SK-N-SH (cell line): ENCODE data around the gene FOXK1. TPM values are rescaled to one million over a fixed set of nuclear protein-coding genes. Genes with fewer than 3 reads are reported as not detected.

ENCODE experiments used
- CTCF ChIA-PET: fragments of 300-600, 350-600 bp; formaldehyde crosslinking; extraction: SDS; loops from one replicate; lab custom pipeline; 2021; lab: Yijun Ruan, JAX
- POLR2A ChIA-PET: fragments of 350-600 bp; sonication (Branson Sonifier 250); formaldehyde crosslinking; extraction: SDS; loops from one replicate; lab custom pipeline; 2020; ENCODE audit warnings: antibody characterized with exemption, inconsistent platforms; lab: Yijun Ruan, JAX
- DNase-seq: peaks from one replicate; pipeline ENCODE4 v3.0.0; 2012
- H2AFZ ChIP-seq: fragments of 200-600 bp; sonication (generic); 2 replicates; pipeline ENCODE4 v1.8.1; 2016; ENCODE audit warnings: antibody characterized with exemption, mild to moderate bottlenecking, low read depth
- H3F3A ChIP-seq: fragments of 200-600 bp; sonication (generic); replicated peaks from 2 replicates; pipeline ENCODE3; 2016; ENCODE audit warnings: antibody characterized with exemption, mild to moderate bottlenecking; ENCODE audit not compliant: insufficient read depth
- H3K27ac ChIP-seq, 2 experiments: fragments of 200-500 bp in 1 of 2; fragments of 200-600 bp in 1 of 2; sonication (Bioruptor generic) in 1 of 2; sonication (generic), shearing (Covaris generic) in 1 of 2; 2 replicates each; pipeline versions ENCODE4 v1.5.1 to v1.6.1; 2014 to 2016; ENCODE audit warnings: low read depth in 2 of 2, inconsistent platforms in 1 of 2, low read length in 1 of 2, mild to moderate bottlenecking in 1 of 2, mixed read lengths in 1 of 2
- H3K27me3 ChIP-seq: fragments of 200-600 bp; sonication (generic), shearing (Covaris generic); 2 replicates; pipeline ENCODE4 v1.6.1; 2016; ENCODE audit warnings: mixed run types; ENCODE audit not compliant: insufficient read depth
- H3K36me3 ChIP-seq, 2 experiments: fragments of 200-500 bp in 1 of 2; fragments of 200-600 bp in 1 of 2; sonication (Bioruptor generic) in 1 of 2; sonication (generic) in 1 of 2; replicated peaks in 1 of 2; 2 replicates each; pipeline versions ENCODE3 to v1.5.1; 2014 to 2016; ENCODE audit warnings: low read length in 1 of 2, mild to moderate bottlenecking in 1 of 2; ENCODE audit not compliant: insufficient read depth in 2 of 2, control insufficient read depth in 1 of 2
- H3K4me1 ChIP-seq, 2 experiments: fragments of 200-500 bp in 1 of 2; fragments of 200-600 bp in 1 of 2; sonication (Bioruptor generic) in 1 of 2; sonication (generic), shearing (Covaris generic) in 1 of 2; 2 replicates each; pipeline versions ENCODE4 v1.5.1 to v1.6.1; 2014 to 2016; ENCODE audit warnings: low read depth in 1 of 2, low read length in 1 of 2, mixed run types in 1 of 2; ENCODE audit not compliant: insufficient read depth in 2 of 2, control insufficient read depth in 1 of 2
- H3K4me2 ChIP-seq: fragments of 200-600 bp; sonication (generic), shearing (Covaris generic); 2 replicates; pipeline ENCODE4 v1.6.1; 2017; ENCODE audit warnings: mixed run types
- H3K4me3 ChIP-seq, 2 experiments: fragments of 200-500 bp in 1 of 2; fragments of 200-600 bp in 1 of 2; sonication (Bioruptor generic) in 1 of 2; sonication (generic), shearing (Covaris generic) in 1 of 2; 2 replicates each; pipeline versions ENCODE4 v1.5.1 to v1.8.1; 2014 to 2016; ENCODE audit warnings: low read depth in 2 of 2, inconsistent platforms in 1 of 2, low read length in 1 of 2, mild to moderate bottlenecking in 1 of 2, mixed read lengths in 1 of 2, moderate library complexity in 1 of 2
- H3K79me2 ChIP-seq: fragments of 200-600 bp; sonication (generic); 2 replicates; pipeline ENCODE4 v1.8.1; 2017; ENCODE audit warnings: mild to moderate bottlenecking; ENCODE audit not compliant: insufficient read depth
- H3K9ac ChIP-seq: fragments of 200-600 bp; sonication (generic); 2 replicates; pipeline ENCODE4 v1.6.1; 2017; ENCODE audit warnings: mixed run types
- H3K9me2 ChIP-seq: fragments of 200-600 bp; sonication (generic); 2 replicates; pipeline ENCODE4 v1.6.1; 2017; ENCODE audit warnings: mixed run types
- H3K9me3 ChIP-seq: fragments of 200-600 bp; sonication (generic); 2 replicates; pipeline ENCODE4 v1.6.1; 2017; ENCODE audit warnings: mixed run types, mild to moderate bottlenecking, moderate library complexity
- H4K20me1 ChIP-seq: fragments of 200-600 bp; sonication (generic); 2 replicates; pipeline ENCODE4 v1.6.1; 2017; ENCODE audit warnings: mild to moderate bottlenecking, mixed run types; ENCODE audit not compliant: insufficient read depth
- EP300 ChIP-seq, 2 experiments: IDR thresholded peaks; 2 replicates each; pipeline versions ENCODE4 v1.4.0 to v1.6.1; 2012; ENCODE audit warnings: borderline replicate concordance in 1 of 2, low read depth in 1 of 2, low read length in 1 of 2
- EZH2phosphoT487 ChIP-seq: fragments of 200-600 bp; sonication (generic); IDR thresholded peaks from 2 replicates; pipeline ENCODE4 v1.6.1; 2017; ENCODE audit warnings: low read depth, mixed run types, mild to moderate bottlenecking, antibody characterized with exemption, moderate library complexity, borderline replicate concordance
- FOSL2 ChIP-seq: IDR thresholded peaks from 2 replicates; pipeline ENCODE4 v1.4.0; 2012; ENCODE audit warnings: low read depth, mild to moderate bottlenecking, moderate library complexity, borderline replicate concordance
- FOXM1 ChIP-seq: IDR thresholded peaks from 2 replicates; pipeline ENCODE4 v1.4.0; 2012; ENCODE audit warnings: low read depth, mild to moderate bottlenecking
- GATA2 ChIP-seq: sonication (generic); formaldehyde crosslinking; IDR thresholded peaks from 2 replicates; pipeline ENCODE4 v1.5.0; 2020; ENCODE audit warnings: mild to moderate bottlenecking, missing genetic modification reagents
- NFIC ChIP-seq: IDR thresholded peaks from 2 replicates; pipeline ENCODE4 v1.4.0; 2012; ENCODE audit warnings: borderline replicate concordance
- SIN3A ChIP-seq: IDR thresholded peaks from 2 replicates; pipeline ENCODE4 v1.6.1; 2012; ENCODE audit warnings: low read depth, mild to moderate bottlenecking, low read length, moderate library complexity, borderline replicate concordance
- SMC3 ChIP-seq: IDR thresholded peaks from 2 replicates; pipeline ENCODE4 v1.6.1; 2012; ENCODE audit warnings: low read depth, low read length, improper control_type of control experiment
- TCF12 ChIP-seq: IDR thresholded peaks from 2 replicates; pipeline ENCODE4 v1.4.0; 2012
- TEAD4 ChIP-seq: IDR thresholded peaks from 2 replicates; pipeline ENCODE4 v1.4.0; 2012; ENCODE audit warnings: mild to moderate bottlenecking, borderline replicate concordance; ENCODE audit not compliant: insufficient read depth
- WGBS: methylation state at CpG from one replicate; pipeline ENCODE4 v1.1.6; 2017; ENCODE audit warnings: low lambda C conversion rate; 5-methylcytosine and 5-hydroxymethylcytosine counted together
- polyA plus RNA-seq, 3 experiments: library from polyadenylated mRNA; depleted of rRNA; stranded (reverse); fragments of >200 nt; gene quantifications; 2 replicates each; pipeline ENCODE4 v1.2.3, GENCODE V29; 2012
- TF ChIP-seq, protein P1 (sequence below): IDR thresholded peaks from 2 replicates; pipeline ENCODE4 v1.6.1; 2012; ENCODE audit warnings: mild to moderate bottlenecking, low read depth, low read length, moderate library complexity
- TF ChIP-seq, protein P2 (sequence below): IDR thresholded peaks from 2 replicates; pipeline ENCODE4 v1.4.0; 2012; ENCODE audit warnings: low read depth, borderline replicate concordance
- TF ChIP-seq, protein P3 (sequence below): IDR thresholded peaks from 2 replicates; pipeline ENCODE4; 2012

FOXK1 gene
- polyA plus RNA-seq, 1 of the 3 experiments (the other 2 are of a cell fraction) = 4.7 TPM

DNA sequence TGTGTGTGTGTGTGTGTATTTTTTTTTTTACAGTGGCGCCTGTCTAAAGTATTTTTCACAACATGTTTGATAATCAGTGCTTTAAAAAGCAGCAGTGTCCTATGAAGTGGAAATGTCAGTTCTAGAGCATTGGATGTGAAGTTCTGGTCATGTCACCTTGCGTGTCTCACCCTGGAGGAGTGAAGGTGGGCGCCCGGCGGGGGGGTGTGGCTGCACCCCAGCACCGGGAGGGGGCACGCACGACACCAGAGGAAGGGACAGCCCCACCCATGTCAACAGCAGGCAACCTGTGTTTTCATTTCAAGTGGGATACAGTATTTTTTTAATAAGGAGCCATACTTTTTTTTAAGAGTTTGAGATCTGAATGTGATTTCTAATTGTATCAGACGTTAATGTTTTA is 88.8 kb downstream of the FOXK1 start:
- no peaks in the 10 kb centered on the region for H3K9me2 ChIP-seq
- peaks cover 8% of the 10 kb centered on the region for H3K79me2 ChIP-seq
- no peaks in the 10 kb centered on the region for H3K27me3 ChIP-seq
- H3K27ac ChIP-seq = no peak overlapping the region
- H3K36me3 ChIP-seq = peaks cover 0 to 14% of the 10 kb centered on the region in 2 experiments
- peaks cover 3% of the 10 kb centered on the region for H3F3A ChIP-seq
- H3K4me1 ChIP-seq = peaks cover 0 to 9% of the 10 kb centered on the region in 2 experiments; a peak in 1 of 4 replicates
- H3K4me2 ChIP-seq = no peak overlapping the region
- POLR2A ChIA-PET = no interaction called here
- CTCF ChIA-PET = interaction anchor here (1.0 to 1.1 kb wide), 2 partner anchors 17 to 27 kb away, joined by 3 read pairs; no protein-coding TSS in a partner anchor
- WGBS = 95% methylated on average over 9 of the region's 9 CpGs
- TF ChIP-seq SIN3A = no peak
- no peak for TF ChIP-seq NFIC
- TF ChIP-seq FOSL2 = no peak
- no peak for TF ChIP-seq EP300 (IDR thresholded peaks at IDR 0.05; ENCODE audit: borderline replicate concordance in 1 of 2, low read depth in 1 of 2, low read length in 1 of 2)
- TF ChIP-seq, protein P1, sequence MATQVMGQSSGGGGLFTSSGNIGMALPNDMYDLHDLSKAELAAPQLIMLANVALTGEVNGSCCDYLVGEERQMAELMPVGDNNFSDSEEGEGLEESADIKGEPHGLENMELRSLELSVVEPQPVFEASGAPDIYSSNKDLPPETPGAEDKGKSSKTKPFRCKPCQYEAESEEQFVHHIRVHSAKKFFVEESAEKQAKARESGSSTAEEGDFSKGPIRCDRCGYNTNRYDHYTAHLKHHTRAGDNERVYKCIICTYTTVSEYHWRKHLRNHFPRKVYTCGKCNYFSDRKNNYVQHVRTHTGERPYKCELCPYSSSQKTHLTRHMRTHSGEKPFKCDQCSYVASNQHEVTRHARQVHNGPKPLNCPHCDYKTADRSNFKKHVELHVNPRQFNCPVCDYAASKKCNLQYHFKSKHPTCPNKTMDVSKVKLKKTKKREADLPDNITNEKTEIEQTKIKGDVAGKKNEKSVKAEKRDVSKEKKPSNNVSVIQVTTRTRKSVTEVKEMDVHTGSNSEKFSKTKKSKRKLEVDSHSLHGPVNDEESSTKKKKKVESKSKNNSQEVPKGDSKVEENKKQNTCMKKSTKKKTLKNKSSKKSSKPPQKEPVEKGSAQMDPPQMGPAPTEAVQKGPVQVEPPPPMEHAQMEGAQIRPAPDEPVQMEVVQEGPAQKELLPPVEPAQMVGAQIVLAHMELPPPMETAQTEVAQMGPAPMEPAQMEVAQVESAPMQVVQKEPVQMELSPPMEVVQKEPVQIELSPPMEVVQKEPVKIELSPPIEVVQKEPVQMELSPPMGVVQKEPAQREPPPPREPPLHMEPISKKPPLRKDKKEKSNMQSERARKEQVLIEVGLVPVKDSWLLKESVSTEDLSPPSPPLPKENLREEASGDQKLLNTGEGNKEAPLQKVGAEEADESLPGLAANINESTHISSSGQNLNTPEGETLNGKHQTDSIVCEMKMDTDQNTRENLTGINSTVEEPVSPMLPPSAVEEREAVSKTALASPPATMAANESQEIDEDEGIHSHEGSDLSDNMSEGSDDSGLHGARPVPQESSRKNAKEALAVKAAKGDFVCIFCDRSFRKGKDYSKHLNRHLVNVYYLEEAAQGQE = no peak
- no peak for TF ChIP-seq FOXM1
- no peak for TF ChIP-seq GATA2
- no peak for TF ChIP-seq TCF12
- TF ChIP-seq EZH2phosphoT487 = no peak
- TF ChIP-seq SMC3 = no peak
- no peak overlapping the region for H3K9ac ChIP-seq
- no peaks in the 10 kb centered on the region for H4K20me1 ChIP-seq
- DNase-seq = no peak
- H2AFZ ChIP-seq = no peak overlapping the region
- H3K9me3 ChIP-seq = no peaks in the 10 kb centered on the region
- no peak overlapping the region for H3K4me3 ChIP-seq

DNA sequence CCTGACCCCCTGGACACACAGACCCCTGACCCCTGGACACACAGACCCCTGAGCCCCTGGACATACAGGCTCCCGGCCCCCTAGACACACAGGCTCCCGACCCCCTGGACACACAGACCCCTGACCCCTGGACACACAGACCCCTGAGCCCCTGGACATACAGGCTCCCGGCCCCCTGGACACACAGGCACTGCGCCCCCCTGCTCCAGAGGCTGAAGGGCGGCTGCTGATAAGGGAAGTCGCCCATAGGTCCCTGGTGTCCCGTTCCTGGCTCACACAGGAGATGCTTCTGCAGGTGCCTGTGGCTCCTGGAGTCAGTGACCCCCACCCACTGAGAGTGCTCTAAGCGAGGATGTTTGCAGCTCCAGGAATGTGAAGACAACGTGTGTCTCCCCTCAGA is 89.6 kb downstream of the FOXK1 start:
- Histone ChIP-seq H2AFZ (no peak overlapping the region), H3K36me3 (peaks cover 0 to 10% of the 10 kb centered on the region in 2 experiments), H3K9ac (no peak overlapping the region), H3K79me2 (peaks cover 16% of the 10 kb centered on the region), H3K9me2 (no peaks in the 10 kb centered on the region), H4K20me1 (no peaks in the 10 kb centered on the region), H3K9me3 (no peaks in the 10 kb centered on the region), H3K27me3 (no peaks in the 10 kb centered on the region), H3K4me3 (no peak overlapping the region), H3K4me1 (peaks cover 6 to 17% of the 10 kb centered on the region in 2 experiments; a peak in 1 of 4 replicates), H3F3A (peaks cover 3% of the 10 kb centered on the region), H3K4me2 (no peak overlapping the region), H3K27ac (no peak overlapping the region)
- ChIA-PET POLR2A (no interaction called here), CTCF (interaction anchor here (1.1 kb wide), 1 partner anchor 18 kb away, joined by 3 read pairs; no protein-coding TSS in a partner anchor)
- WGBS = 93% methylated on average over 5 of the region's 9 CpGs
- TF ChIP-seq TCF12 (no peak), TEAD4 (no peak), EZH2phosphoT487 (no peak)
- TF ChIP-seq, protein P2, sequence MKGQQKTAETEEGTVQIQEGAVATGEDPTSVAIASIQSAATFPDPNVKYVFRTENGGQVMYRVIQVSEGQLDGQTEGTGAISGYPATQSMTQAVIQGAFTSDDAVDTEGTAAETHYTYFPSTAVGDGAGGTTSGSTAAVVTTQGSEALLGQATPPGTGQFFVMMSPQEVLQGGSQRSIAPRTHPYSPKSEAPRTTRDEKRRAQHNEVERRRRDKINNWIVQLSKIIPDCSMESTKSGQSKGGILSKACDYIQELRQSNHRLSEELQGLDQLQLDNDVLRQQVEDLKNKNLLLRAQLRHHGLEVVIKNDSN = no peak
- TF ChIP-seq, protein P3, sequence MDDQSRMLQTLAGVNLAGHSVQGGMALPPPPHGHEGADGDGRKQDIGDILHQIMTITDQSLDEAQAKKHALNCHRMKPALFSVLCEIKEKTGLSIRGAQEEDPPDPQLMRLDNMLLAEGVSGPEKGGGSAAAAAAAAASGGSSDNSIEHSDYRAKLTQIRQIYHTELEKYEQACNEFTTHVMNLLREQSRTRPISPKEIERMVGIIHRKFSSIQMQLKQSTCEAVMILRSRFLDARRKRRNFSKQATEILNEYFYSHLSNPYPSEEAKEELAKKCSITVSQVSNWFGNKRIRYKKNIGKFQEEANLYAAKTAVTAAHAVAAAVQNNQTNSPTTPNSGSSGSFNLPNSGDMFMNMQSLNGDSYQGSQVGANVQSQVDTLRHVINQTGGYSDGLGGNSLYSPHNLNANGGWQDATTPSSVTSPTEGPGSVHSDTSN = no peak
- no peak for DNase-seq
